GM18520 (cell line): ENCODE results near the gene ALDH16A1.

ENCODE experiments used
- ATAC-seq: cut with Tn5 transposase; IDR thresholded peaks from one replicate; pipeline ENCODE4 v1.9.1; 2021; ENCODE audit not compliant: unreplicated experiment

ALDH16A1 gene

GRCh38 chr19:49507803-49508494 is 54.9 kb downstream of the ALDH16A1 start:
- ATAC-seq, result no peak

GRCh38 chr19:49512970-49513745 is 60.1 kb downstream of the ALDH16A1 start:
- no peak for ATAC-seq

GRCh38 chr19:49513746-49514118 is 60.7 kb downstream of the ALDH16A1 start:
- ATAC-seq, result no peak

DNA sequence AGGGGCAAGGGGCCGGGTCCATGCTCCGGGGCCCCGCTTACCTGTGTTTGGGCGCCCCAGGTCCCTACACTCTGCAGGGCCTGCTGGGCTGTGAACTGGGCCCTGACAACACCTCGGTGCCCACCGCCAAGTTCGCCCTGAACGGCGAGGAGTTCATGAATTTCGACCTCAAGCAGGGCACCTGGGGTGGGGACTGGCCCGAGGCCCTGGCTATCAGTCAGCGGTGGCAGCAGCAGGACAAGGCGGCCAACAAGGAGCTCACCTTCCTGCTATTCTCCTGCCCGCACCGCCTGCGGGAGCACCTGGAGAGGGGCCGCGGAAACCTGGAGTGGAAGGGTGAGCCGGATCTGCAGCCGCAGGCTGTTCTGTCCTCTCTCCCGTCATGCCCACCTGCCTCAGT is 61.1 kb downstream of the ALDH16A1 start:
- no peak for ATAC-seq

- no peak for ATAC-seq
Observed at GRCh38 chr19:49515767-49516166, 62.7 kb downstream of the ALDH16A1 start.

GRCh38 chr19:49518033-49518432 is 65.0 kb downstream of the ALDH16A1 start:
- no peak for ATAC-seq
